ENCODE results near the gene FMN1.

FMN1 gene

GRCh38 chr15:32967521-32967920 lies 227.0 kb downstream of the FMN1 start:
- H3K4me3 ChIP-seq (replicated peaks; ENCODE audit: low read depth, low read length) = no peak overlapping the region
- no peak for DNase-seq (ENCODE audit: extremely low read depth, low read depth)
- TF ChIP-seq CTCF (IDR thresholded peaks at IDR 0.05; ENCODE audit: low read depth, low read length, missing control alignments) = no peak

- DNase-seq (ENCODE audit: extremely low read depth, low read depth) = no peak
- no peak for TF ChIP-seq CTCF (IDR thresholded peaks at IDR 0.05; ENCODE audit: low read depth, low read length, missing control alignments)
- no peak overlapping the region for H3K4me3 ChIP-seq (replicated peaks; ENCODE audit: low read depth, low read length)
These were observed 228.0 kb downstream of the FMN1 start for GRCh38 chr15:32966512-32966911.

GRCh38 chr15:32965897-32966296 lies 228.6 kb downstream of the FMN1 start:
- no peak for DNase-seq (ENCODE audit: extremely low read depth, low read depth)
- no peak overlapping the region for H3K4me3 ChIP-seq (replicated peaks; ENCODE audit: low read depth, low read length)
- no peak for TF ChIP-seq CTCF (IDR thresholded peaks at IDR 0.05; ENCODE audit: low read depth, low read length, missing control alignments)

- no peak overlapping the region for H3K4me3 ChIP-seq (replicated peaks; ENCODE audit: low read depth, low read length)
- no peak for DNase-seq (ENCODE audit: extremely low read depth, low read depth)
- no peak for TF ChIP-seq CTCF (IDR thresholded peaks at IDR 0.05; ENCODE audit: low read depth, low read length, missing control alignments)
These were observed 235.4 kb downstream of the FMN1 start for GRCh38 chr15:32959077-32959476.

GRCh38 chr15:32957219-32957618 lies 237.3 kb downstream of the FMN1 start:
- no peak for TF ChIP-seq CTCF (IDR thresholded peaks at IDR 0.05; ENCODE audit: low read depth, low read length, missing control alignments)
- no peak overlapping the region for H3K4me3 ChIP-seq (replicated peaks; ENCODE audit: low read depth, low read length)
- no peak for DNase-seq (ENCODE audit: extremely low read depth, low read depth)

- no peak for DNase-seq (ENCODE audit: extremely low read depth, low read depth)
- H3K4me3 ChIP-seq (replicated peaks; ENCODE audit: low read depth, low read length) = no peak overlapping the region
- no peak for TF ChIP-seq CTCF (IDR thresholded peaks at IDR 0.05; ENCODE audit: low read depth, low read length, missing control alignments)
These were observed 237.8 kb downstream of the FMN1 start for GRCh38 chr15:32956711-32957110.

GRCh38 chr15:32956006-32956405 lies 238.5 kb downstream of the FMN1 start:
- DNase-seq (ENCODE audit: extremely low read depth, low read depth) = peak; percentile 57
- TF ChIP-seq CTCF (IDR thresholded peaks at IDR 0.05; ENCODE audit: low read depth, low read length, missing control alignments) = peak; percentile 67
- H3K4me3 ChIP-seq (replicated peaks; ENCODE audit: low read depth, low read length) = no peak overlapping the region
